HL-60/S4 (cell line): ENCODE results near the gene TEX264.

Source experiments
- in situ Hi-C: fragments of 300-500 bp; cut with MboI; formaldehyde crosslinking; loops from 2 replicates; pipeline ENCODE4 v1.14.3; 2022; ENCODE audit warnings: low sequenced_read_pairs

The TEX264 gene

GRCh38 chr3:51673802-51674654 lies 3.0 kb downstream of the TEX264 start:
- in situ Hi-C loops, result no loop called here

- in situ Hi-C loops, result no loop called here
These were observed 4.2 kb downstream of the TEX264 start for GRCh38 chr3:51675201-51675611.

- in situ Hi-C loops, result no loop called here
These were observed 5.1 kb downstream of the TEX264 start for GRCh38 chr3:51676102-51676640.

DNA sequence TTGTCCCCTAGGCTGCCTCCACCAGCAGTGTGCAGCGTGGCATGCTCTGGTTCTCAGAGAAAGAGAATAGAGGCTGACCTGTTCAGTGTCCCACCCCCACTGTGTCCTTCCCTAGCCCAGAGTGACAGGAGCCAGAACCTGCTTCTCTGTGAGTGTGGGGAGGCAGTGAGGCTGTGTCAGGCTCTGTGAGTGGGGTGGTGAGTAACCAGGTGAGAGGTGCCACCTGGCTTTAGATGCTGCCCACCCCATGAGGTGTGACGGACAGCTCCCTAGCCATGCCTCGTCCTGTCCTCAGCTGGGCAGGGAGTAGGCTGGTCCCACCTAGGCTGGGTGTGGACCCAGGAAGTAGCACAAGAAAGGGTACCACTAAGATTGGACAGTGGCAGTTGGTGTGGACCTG lies 6.3 kb downstream of the TEX264 start:
- in situ Hi-C loops, result no loop called here

GRCh38 chr3:51678186-51678585 lies 7.1 kb downstream of the TEX264 start:
- in situ Hi-C loops, result no loop called here

DNA sequence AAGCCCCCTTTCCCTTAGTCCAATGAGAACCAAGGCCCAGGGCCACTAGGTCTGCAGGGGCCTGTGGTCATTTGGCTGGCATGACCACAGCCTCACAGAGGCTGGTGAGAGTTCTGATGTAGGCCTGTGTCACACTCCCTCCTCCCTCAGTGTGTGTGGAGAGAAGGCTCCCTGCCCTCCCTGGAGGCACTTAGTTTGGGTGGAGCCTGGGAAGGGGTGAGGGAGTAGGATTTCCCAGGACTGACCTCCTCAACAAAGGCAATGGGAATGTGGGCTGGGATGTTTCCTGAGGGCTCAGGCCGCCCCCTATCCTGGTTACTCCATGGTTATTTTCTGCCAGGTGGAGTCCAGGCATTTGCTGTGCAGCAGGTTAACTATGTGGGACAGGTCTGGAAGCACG lies 7.6 kb downstream of the TEX264 start:
- in situ Hi-C loops, result no loop called here

- in situ Hi-C loops, result no loop called here
These were observed 8.3 kb downstream of the TEX264 start for GRCh38 chr3:51679318-51679717.

DNA sequence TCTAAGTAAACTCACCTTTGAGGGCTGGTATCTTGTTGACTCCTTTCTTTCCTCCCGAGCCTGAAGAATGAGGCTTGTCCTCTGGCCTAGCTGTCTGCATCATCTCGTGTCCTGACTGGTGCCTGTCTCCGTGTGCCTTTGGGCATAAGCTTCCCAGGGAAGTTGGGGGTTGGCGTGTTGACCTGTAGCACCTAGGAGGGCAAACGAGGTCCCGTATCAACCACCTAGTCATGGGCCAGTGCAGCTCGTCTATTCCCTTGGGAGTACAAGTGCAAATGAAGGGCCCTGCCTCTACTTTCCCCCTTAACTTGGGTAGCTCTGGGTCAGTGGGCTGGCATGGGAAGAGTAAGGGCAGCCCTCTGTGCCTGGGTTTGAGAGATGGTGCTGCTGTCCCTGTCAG lies 8.7 kb downstream of the TEX264 start:
- in situ Hi-C loops, result no loop called here

GRCh38 chr3:51680196-51680595 lies 9.1 kb downstream of the TEX264 start:
- in situ Hi-C loops, result no loop called here

GRCh38 chr3:51680663-51681230 lies 9.7 kb downstream of the TEX264 start:
- in situ Hi-C loops, result no loop called here

DNA sequence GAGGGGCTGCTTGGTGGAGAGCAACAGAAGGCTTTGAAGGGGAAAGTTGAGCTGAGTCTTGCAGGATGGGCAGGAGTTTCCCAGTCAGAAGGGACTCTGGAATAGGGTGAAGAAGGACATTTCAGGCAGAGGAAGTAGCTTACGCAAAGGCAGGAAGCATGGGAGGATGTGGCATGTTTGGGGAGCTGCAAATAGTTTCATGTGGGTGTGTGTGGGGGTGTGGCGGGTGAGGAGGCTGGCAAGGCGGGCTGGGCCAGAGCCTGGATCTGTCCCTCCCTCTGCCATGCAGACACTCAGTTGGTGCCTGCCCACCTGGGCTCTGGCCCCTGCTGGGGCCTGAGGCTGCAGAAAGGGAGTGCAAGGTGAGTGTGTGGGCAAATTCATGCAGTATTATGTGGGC lies 10.4 kb downstream of the TEX264 start:
- in situ Hi-C loops, result no loop called here

GRCh38 chr3:51682079-51682478 lies 11.0 kb downstream of the TEX264 start:
- in situ Hi-C loops, result no loop called here

DNA sequence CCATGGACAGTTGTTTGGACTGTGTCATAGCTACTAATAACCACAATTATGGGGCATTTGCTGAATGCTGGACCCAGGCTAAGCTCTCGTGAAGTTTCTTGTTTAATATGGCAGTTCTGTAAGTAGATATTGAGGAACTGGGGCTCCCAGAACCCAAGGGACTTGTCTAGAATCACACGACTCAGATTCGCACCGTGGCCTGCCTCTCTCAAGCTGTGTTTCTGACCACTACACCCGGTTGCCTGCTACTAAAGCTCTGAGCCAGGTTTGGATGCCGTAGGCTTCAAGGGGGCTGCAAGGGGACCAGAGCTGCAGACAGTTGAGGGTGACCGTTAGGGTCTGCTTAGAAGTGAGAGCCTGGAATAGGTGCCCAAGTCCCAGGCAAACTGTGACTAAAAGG lies 11.5 kb downstream of the TEX264 start:
- in situ Hi-C loops, result no loop called here

DNA sequence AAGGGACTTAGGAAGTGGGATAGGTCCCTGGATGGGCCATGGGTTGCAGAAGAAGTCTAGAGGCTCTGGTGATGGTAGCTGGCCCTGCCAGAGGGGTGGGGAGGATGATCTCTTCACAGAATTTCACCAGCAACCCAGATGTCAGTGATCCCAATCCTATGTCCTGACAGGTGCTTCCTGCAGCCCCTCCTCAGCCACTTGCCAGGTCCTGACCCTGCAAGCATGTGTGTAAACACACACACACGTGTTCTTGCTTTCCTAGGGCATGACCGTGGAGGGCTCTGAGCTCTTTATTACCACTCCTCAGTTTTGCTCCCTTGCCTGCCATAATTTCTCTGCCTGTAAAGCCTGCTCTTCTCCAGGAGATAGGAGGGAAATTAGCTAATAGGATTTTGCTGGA lies 12.5 kb downstream of the TEX264 start:
- in situ Hi-C loops, result no loop called here

- in situ Hi-C loops, result no loop called here
These were observed 14.1 kb downstream of the TEX264 start for GRCh38 chr3:51684971-51685751.

GRCh38 chr3:51686056-51686455 lies 15.0 kb downstream of the TEX264 start:
- in situ Hi-C loops, result no loop called here

GRCh38 chr3:51686512-51687215 lies 15.6 kb downstream of the TEX264 start:
- in situ Hi-C loops, result no loop called here

DNA sequence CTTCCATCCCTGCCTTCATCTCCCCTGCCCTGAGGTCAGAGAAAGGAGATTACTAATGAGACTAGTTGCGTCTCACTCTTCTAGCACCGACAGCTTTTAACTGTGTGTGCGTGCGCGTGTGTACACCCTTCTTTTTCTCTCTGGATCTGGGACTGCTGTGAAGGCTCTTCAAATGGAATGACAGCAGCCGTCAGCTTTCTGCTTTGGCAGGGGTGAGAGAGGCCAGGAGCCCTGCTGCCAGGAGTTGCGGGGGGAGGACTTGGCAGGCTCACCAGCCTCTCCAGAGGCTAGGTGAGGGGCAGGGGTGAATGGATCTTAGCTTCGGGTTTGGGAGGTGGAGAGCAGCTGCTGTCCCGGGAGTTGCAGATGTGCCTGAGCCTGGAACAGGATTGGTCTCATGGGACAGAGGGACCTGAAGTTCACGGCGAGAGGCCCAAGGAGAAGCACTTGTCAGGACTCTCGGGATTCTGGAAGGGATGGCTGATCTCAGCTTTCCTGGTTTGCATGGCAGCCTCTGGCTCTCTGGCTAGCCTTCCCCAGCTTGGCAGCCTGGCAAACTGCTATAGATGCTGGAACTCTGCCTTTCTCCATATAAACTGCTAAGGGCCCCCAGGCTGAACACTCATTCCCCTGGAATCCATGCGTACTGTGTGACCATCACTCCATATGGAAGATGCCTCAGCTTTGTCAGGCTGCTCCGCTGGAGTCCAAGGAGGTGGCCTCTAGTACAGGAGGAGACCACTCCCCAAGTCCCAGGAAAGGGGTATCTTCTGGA lies 16.6 kb downstream of the TEX264 start:
- in situ Hi-C loops, result no loop called here

- in situ Hi-C loops, result no loop called here
These were observed 17.2 kb downstream of the TEX264 start for GRCh38 chr3:51688206-51688600.

GRCh38 chr3:51691021-51691420 lies 20.0 kb downstream of the TEX264 start:
- in situ Hi-C loops, result no loop called here
